Measurements from ENCODE around the gene COL9A3.

COL9A3 gene

GRCh38 chr20:62816884-62817873 is at the start of gene COL9A3:
Gene COL9A3 (plus strand): TSS chr20:62817050. CDS start chr20:62817065, 15 bp downstream.
- no peak for DNase-seq

GRCh38 chr20:62768234-62768546 is 48.7 kb upstream of the COL9A3 start:
- DNase-seq = no peak

GRCh38 chr20:62768551-62769287 is 48.1 kb upstream of the COL9A3 start:
- no peak for DNase-seq

GRCh38 chr20:62769346-62770071 is 47.3 kb upstream of the COL9A3 start:
- no peak for DNase-seq

GRCh38 chr20:62770111-62770910 is 46.5 kb upstream of the COL9A3 start:
- no peak for DNase-seq

GRCh38 chr20:62770916-62771315 is 45.9 kb upstream of the COL9A3 start:
- no peak for DNase-seq

GRCh38 chr20:62771396-62772102 is 45.3 kb upstream of the COL9A3 start:
- DNase-seq = no peak

- no peak for DNase-seq
Observed at GRCh38 chr20:62772103-62772611, 44.7 kb upstream of the COL9A3 start.

- no peak for DNase-seq
Observed at GRCh38 chr20:62772619-62772989, 44.2 kb upstream of the COL9A3 start.

GRCh38 chr20:62772990-62773844 is 43.6 kb upstream of the COL9A3 start:
- no peak for DNase-seq

GRCh38 chr20:62773845-62774714 is 42.8 kb upstream of the COL9A3 start:
- no peak for DNase-seq

- no peak for DNase-seq
Observed at GRCh38 chr20:62774762-62775161, 42.1 kb upstream of the COL9A3 start.

- DNase-seq = no peak
Observed at GRCh38 chr20:62775206-62775605, 41.6 kb upstream of the COL9A3 start.

- DNase-seq = no peak
Observed at GRCh38 chr20:62776035-62776691, 40.7 kb upstream of the COL9A3 start.

GRCh38 chr20:62776692-62777527 is 39.9 kb upstream of the COL9A3 start:
- DNase-seq = no peak

- no peak for DNase-seq
Observed at GRCh38 chr20:62777528-62777830, 39.4 kb upstream of the COL9A3 start.

GRCh38 chr20:62778058-62778457 is 38.8 kb upstream of the COL9A3 start:
- DNase-seq = no peak

Measured in T1000 (cell line).